Dermis blood vessel endothelial cell (primary cell): Measurements from ENCODE around the gene DNTT. TPM values are rescaled to one million over a fixed set of nuclear protein-coding genes. Genes with fewer than 3 reads are reported as not detected.
"Not testable (repeated sequence)": the region's sequence is repeated elsewhere in the genome, so short reads cannot be mapped to it uniquely, and the experiment has no call there.

Source experiments
- DNase-seq: peaks from one replicate; pipeline ENCODE4 v3.0.0; 2010
- total RNA-seq: library from RNA; depleted of rRNA; stranded (reverse); fragments of >200 nt; gene quantifications from 2 replicates; pipeline ENCODE4 v1.2.3, GENCODE V29; 2014

Gene DNTT
- total RNA-seq, 1 donor from 2014 or later, result not detected

GRCh38 chr10:96276831-96277230 is 27.4 kb upstream of the DNTT start:
- no peak for DNase-seq

- DNase-seq, result no peak
Observed at GRCh38 chr10:96279191-96279641, 25.0 kb upstream of the DNTT start.

- DNase-seq, result no peak
Observed at GRCh38 chr10:96280859-96281258, 23.4 kb upstream of the DNTT start.

GRCh38 chr10:96281444-96282029 is 22.7 kb upstream of the DNTT start:
- no peak for DNase-seq

- no peak for DNase-seq
Observed at GRCh38 chr10:96283351-96283750, 20.9 kb upstream of the DNTT start.

GRCh38 chr10:96283756-96284155 is 20.5 kb upstream of the DNTT start:
- DNase-seq, result no peak

- DNase-seq, result no peak
Observed at GRCh38 chr10:96285331-96285752, 18.9 kb upstream of the DNTT start.

- DNase-seq, result no peak
Observed at GRCh38 chr10:96287392-96288105, 16.7 kb upstream of the DNTT start.

GRCh38 chr10:96288151-96288621 is 16.0 kb upstream of the DNTT start:
- DNase-seq, result no peak

GRCh38 chr10:96289218-96289910 is 14.9 kb upstream of the DNTT start:
- no peak for DNase-seq

- no peak for DNase-seq
Observed at GRCh38 chr10:96290368-96291133, 13.7 kb upstream of the DNTT start.

- peak; percentile 68 for DNase-seq
Observed at GRCh38 chr10:96292971-96293920, 11.0 kb upstream of the DNTT start.

GRCh38 chr10:96295475-96295874 is 8.8 kb upstream of the DNTT start:
- no peak for DNase-seq

GRCh38 chr10:96297486-96297885 is 6.7 kb upstream of the DNTT start:
- no peak for DNase-seq

- DNase-seq, result no peak
Observed at GRCh38 chr10:96298362-96298761, 5.9 kb upstream of the DNTT start.

GRCh38 chr10:96299383-96299782 is 4.9 kb upstream of the DNTT start:
- DNase-seq, result peak; percentile 2

- DNase-seq, result no peak
Observed at GRCh38 chr10:96301616-96302015, 2.6 kb upstream of the DNTT start.

GRCh38 chr10:96305019-96305418 is 785 bp downstream of the DNTT start:
- DNase-seq, result no peak

GRCh38 chr10:96306516-96306915 is 2.3 kb downstream of the DNTT start:
- no peak for DNase-seq

- not testable (repeated sequence) for DNase-seq
Observed at GRCh38 chr10:96308854-96309253, 4.6 kb downstream of the DNTT start.

- no peak for DNase-seq
Observed at GRCh38 chr10:96309628-96310320, 5.5 kb downstream of the DNTT start.
